LNCaP clone FGC (cell line): Measurements from ENCODE around the gene TNKS1BP1.

Source experiments
- DNase-seq: peaks from one replicate; pipeline ENCODE4 v3.0.0-alpha.2; 2011; ENCODE audit warnings: low read depth
- H3K4me3 ChIP-seq: 2 replicates; pipeline ENCODE4 v1.5.1; 2011; ENCODE audit warnings: mild to moderate bottlenecking, low read depth, low read length, control low read depth
- TF ChIP-seq, protein P1 (sequence below): IDR thresholded peaks from 2 replicates; pipeline ENCODE4 v1.5.1; 2012; ENCODE audit warnings: mild to moderate bottlenecking; ENCODE audit not compliant: control insufficient read depth, insufficient read depth; ENCODE audit errors: extremely low read depth

The TNKS1BP1 gene

DNA sequence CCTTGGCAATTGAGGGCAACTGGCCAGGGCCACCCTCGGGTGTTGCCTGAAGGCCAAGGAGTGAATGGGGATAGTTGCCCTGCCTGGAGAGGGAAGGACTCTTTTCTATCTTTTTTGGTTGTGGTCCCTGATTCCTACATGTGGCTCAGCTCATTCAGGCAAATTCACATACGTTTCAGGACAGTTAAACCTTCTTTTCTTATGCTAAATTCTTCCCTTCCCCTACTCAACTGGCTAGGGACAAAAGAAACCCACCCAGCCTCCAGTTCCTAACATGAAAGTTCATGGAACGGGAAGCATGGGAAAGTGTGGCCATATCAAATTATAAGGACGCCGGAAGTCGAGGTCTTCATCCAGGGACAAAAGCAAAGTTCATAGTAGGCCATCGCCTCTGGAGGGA lies 61.4 kb downstream of the TNKS1BP1 start:
- DNase-seq, result no peak
- H3K4me3 ChIP-seq, result no peak overlapping the region
- TF ChIP-seq, protein P1, sequence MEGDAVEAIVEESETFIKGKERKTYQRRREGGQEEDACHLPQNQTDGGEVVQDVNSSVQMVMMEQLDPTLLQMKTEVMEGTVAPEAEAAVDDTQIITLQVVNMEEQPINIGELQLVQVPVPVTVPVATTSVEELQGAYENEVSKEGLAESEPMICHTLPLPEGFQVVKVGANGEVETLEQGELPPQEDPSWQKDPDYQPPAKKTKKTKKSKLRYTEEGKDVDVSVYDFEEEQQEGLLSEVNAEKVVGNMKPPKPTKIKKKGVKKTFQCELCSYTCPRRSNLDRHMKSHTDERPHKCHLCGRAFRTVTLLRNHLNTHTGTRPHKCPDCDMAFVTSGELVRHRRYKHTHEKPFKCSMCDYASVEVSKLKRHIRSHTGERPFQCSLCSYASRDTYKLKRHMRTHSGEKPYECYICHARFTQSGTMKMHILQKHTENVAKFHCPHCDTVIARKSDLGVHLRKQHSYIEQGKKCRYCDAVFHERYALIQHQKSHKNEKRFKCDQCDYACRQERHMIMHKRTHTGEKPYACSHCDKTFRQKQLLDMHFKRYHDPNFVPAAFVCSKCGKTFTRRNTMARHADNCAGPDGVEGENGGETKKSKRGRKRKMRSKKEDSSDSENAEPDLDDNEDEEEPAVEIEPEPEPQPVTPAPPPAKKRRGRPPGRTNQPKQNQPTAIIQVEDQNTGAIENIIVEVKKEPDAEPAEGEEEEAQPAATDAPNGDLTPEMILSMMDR, result no peak

DNA sequence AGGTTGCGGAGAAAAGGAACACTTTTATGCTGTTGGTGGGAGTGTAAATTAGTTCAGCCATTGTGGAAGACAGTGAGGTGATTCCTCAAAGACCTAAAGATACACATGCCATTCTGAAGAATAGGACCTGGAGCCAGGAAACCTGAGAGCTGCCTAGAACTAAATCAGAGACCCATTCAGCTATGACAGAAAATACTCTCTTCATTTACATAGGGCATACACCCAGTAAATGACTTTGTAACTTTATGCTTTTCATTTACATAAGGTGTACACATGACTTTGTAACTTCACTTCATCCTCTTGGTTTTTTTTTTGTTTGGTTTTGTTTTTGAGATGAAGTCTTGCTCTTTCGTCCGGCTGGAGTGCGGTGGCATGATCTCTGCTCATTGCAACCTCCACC lies 62.6 kb downstream of the TNKS1BP1 start:
- DNase-seq, result no peak
- TF ChIP-seq, protein P1, result no peak
- H3K4me3 ChIP-seq, result no peak overlapping the region

DNA sequence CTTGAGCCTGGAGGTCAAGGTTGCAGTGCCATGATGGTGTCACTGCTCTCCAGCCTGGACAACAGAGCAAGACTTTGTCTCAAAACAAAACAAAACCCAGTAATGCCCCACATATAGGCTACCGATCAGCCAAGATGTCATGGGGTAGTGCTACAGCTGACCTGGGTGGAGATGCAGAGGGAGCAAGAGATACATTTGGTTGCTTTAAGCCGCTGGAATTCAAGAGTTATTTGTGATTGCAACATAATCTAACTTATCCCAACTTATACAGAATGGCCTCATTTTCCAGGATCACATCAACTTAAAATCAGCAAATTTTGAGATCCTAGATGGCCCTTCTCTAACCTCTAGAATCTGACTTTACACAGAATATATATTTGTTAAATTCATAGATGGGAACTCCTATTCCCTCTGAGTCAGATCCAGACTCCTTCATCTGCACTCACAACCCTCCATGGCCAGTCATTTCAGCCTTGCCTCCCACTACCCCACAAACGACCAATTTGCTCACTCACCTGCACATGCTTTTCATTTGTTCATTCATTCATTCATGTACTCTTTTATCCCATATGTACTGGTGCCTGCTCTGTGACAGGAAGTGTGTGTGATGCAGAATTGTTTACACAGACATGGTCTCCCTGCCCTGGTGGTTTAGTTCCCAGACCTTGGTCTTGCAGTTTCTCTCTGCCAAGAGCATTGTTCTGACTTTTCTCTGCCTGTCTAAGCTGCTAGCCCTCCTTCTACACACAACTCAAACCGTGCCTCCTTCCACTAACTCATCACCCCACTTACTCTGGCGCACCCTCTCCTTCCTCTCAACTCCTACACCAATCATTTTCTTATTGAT lies 63.6 kb downstream of the TNKS1BP1 start:
- no peak overlapping the region for H3K4me3 ChIP-seq
- TF ChIP-seq, protein P1, result no peak
- no peak for DNase-seq

DNA sequence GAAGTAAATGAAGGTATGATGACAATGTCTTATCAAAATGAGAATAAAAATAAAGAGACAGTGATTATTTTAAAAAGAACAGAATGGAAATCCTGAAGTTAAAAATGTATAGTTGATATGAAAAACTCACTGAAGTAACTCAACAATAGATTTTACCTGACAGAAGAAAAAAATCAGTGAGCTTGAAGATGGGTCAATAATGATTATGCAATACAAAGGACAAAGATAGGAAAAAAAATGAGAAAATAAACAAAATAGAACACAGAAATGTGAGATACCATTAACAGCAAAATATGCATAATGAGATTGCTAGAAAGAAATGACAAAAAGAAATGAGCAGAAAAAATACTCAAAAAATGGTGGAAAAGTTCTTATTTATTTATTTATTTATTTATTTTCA lies 68.6 kb downstream of the TNKS1BP1 start:
- TF ChIP-seq, protein P1, result no peak
- no peak for DNase-seq
- no peak overlapping the region for H3K4me3 ChIP-seq

DNA sequence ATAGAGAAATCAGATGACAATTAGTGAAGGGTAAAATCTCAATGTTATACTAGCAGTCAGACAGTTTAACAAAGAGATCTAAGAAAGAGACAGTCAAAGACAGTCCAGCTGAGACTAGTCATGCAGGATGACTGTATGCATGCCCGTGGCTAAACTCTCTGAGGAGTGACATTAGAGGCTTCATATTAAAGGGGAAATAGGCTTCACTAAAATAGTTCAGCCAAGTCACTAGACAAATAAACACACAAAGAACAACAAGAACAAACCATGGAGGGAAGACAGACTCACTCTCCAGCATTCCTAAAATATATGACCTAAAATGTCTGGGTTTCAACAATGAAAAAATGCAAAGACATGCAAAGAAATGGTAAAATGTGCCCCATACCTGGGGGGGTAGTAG lies 69.1 kb downstream of the TNKS1BP1 start:
- no peak for DNase-seq
- TF ChIP-seq, protein P1, result no peak

DNA sequence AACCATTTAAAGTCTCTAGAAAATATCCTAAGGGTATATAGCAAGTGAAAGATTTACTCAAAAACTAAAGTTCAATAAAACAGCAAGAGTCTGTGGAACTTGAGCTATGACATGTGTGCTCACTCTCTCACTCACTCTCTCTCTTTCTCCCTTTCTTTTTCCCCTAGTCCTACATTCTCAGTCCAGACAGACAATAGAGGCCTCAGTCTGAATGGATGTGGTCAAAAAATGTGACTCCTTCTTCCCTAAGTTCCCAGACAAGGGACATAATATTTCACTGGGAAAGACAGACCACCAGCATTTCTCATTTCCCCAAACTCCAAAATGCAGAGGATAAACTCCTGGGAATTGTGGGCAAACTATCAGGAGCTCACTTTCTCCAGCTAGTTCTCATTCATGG lies 70.1 kb downstream of the TNKS1BP1 start:
- TF ChIP-seq, protein P1, result no peak
- DNase-seq, result no peak
- no peak overlapping the region for H3K4me3 ChIP-seq

More for the DNA sequence above, 69.1 kb downstream of the TNKS1BP1 start:
- no peak overlapping the region for H3K4me3 ChIP-seq
